Trophoblast cell (in vitro differentiated cells and primary cell): ENCODE data around the gene CDK3.
A peak's percentile ranks its signal among the peaks of the same experiment; 100 is the strongest.

Experiments
- DNase-seq, 2 donors: peaks; one replicate each; pipeline ENCODE4 v3.0.0-alpha.2; 2016
- H2AFZ ChIP-seq: 2 replicates; pipeline ENCODE4 v1.6.1; 2013; ENCODE audit warnings: low read length, moderate library complexity, mild to moderate bottlenecking; ENCODE audit not compliant: insufficient read depth, poor library complexity
- H2AK5ac ChIP-seq: 2 replicates; pipeline ENCODE4 v1.6.1; 2013; ENCODE audit warnings: mild to moderate bottlenecking, low read length
- H2BK120ac ChIP-seq: 2 replicates; pipeline ENCODE4 v1.6.1; 2013; ENCODE audit warnings: low read length, mild to moderate bottlenecking, moderate library complexity; ENCODE audit not compliant: insufficient read depth, poor library complexity
- H2BK12ac ChIP-seq: 2 replicates; pipeline ENCODE4 v1.6.1; 2013; ENCODE audit warnings: mild to moderate bottlenecking, low read length, moderate library complexity
- H2BK5ac ChIP-seq: 2 replicates; pipeline ENCODE4 v1.6.1; 2013; ENCODE audit warnings: low read length, low read depth, moderate library complexity, mild to moderate bottlenecking; ENCODE audit not compliant: poor library complexity
- H3K14ac ChIP-seq: 2 replicates; pipeline ENCODE4 v1.6.1; 2013; ENCODE audit warnings: mild to moderate bottlenecking, low read length
- H3K18ac ChIP-seq: 2 replicates; pipeline ENCODE4 v1.6.1; 2013; ENCODE audit warnings: mild to moderate bottlenecking, low read length
- H3K23ac ChIP-seq: 2 replicates; pipeline ENCODE4 v1.6.1; 2013; ENCODE audit warnings: low read length
- H3K27ac ChIP-seq: 2 replicates; pipeline ENCODE4 v1.5.1; 2013; ENCODE audit warnings: low read depth, mild to moderate bottlenecking, inconsistent platforms, low read length, moderate library complexity
- H3K27me3 ChIP-seq: 2 replicates; pipeline ENCODE4 v1.6.1; 2013; ENCODE audit warnings: inconsistent platforms, mild to moderate bottlenecking, low read length, moderate library complexity; ENCODE audit not compliant: insufficient read depth
- H3K36me3 ChIP-seq, 2 experiments: 1 replicate in 1 of 2; 2 replicates in 1 of 2; pipeline ENCODE4 v1.6.1; 2013; ENCODE audit warnings: low read length in 2 of 2, mild to moderate bottlenecking in 2 of 2, moderate library complexity in 1 of 2; ENCODE audit not compliant: insufficient read depth in 2 of 2, control insufficient read depth in 1 of 2
- H3K4ac ChIP-seq: 2 replicates; pipeline ENCODE4 v1.6.1; 2013; ENCODE audit warnings: low read depth, mild to moderate bottlenecking, low read length, moderate library complexity
- H3K4me1 ChIP-seq, 2 experiments: 1 replicate in 1 of 2; 2 replicates in 1 of 2; pipeline ENCODE4 v1.6.1; 2013; ENCODE audit warnings: low read length in 2 of 2, mild to moderate bottlenecking in 2 of 2, moderate library complexity in 1 of 2; ENCODE audit not compliant: insufficient read depth in 2 of 2, control insufficient read depth in 1 of 2
- H3K4me2 ChIP-seq: 2 replicates; pipeline ENCODE4 v1.6.1; 2013; ENCODE audit warnings: inconsistent platforms, mild to moderate bottlenecking, low read length, moderate library complexity
- H3K4me3 ChIP-seq: 2 replicates; pipeline ENCODE4 v1.5.1; 2013; ENCODE audit warnings: mild to moderate bottlenecking, low read depth, low read length, inconsistent platforms
- H3K79me1 ChIP-seq: one replicate; pipeline ENCODE4 v1.6.1; 2013; ENCODE audit warnings: low read length
- H3K79me2 ChIP-seq: 2 replicates; pipeline ENCODE4 v1.6.1; 2013; ENCODE audit warnings: low read length, mild to moderate bottlenecking; ENCODE audit not compliant: control insufficient read depth, insufficient read depth, poor library complexity
- H3K9ac ChIP-seq: 2 replicates; pipeline ENCODE4 v1.6.1; 2013; ENCODE audit warnings: mild to moderate bottlenecking, low read length
- H3K9me3 ChIP-seq: 2 replicates; pipeline ENCODE4 v1.6.1; 2013; ENCODE audit warnings: low read depth, mild to moderate bottlenecking, control low read depth, inconsistent platforms, low read length; ENCODE audit not compliant: insufficient read depth
- H4K12ac ChIP-seq: 2 replicates; pipeline ENCODE4 v1.6.1; 2013; ENCODE audit warnings: low read depth, mild to moderate bottlenecking, low read length, moderate library complexity
- H4K8ac ChIP-seq: 2 replicates; pipeline ENCODE4 v1.6.1; 2013; ENCODE audit warnings: low read depth, mild to moderate bottlenecking, low read length, moderate library complexity
- H4K91ac ChIP-seq: one replicate; pipeline ENCODE4 v1.6.1; 2013; ENCODE audit warnings: low read depth, mild to moderate bottlenecking, low read length, moderate library complexity
- WGBS: extraction: QIAGEN DNeasy Blood & Tissue Kit; methylation state at CpG from one replicate; pipeline ENCODE4 v1.1.7; 2013; ENCODE audit warnings: missing lambda C conversion rate; ENCODE audit not compliant: insufficient read length, insufficient coverage; ENCODE audit errors: extremely low coverage; 5-methylcytosine and 5-hydroxymethylcytosine counted together

The CDK3 gene

DNA sequence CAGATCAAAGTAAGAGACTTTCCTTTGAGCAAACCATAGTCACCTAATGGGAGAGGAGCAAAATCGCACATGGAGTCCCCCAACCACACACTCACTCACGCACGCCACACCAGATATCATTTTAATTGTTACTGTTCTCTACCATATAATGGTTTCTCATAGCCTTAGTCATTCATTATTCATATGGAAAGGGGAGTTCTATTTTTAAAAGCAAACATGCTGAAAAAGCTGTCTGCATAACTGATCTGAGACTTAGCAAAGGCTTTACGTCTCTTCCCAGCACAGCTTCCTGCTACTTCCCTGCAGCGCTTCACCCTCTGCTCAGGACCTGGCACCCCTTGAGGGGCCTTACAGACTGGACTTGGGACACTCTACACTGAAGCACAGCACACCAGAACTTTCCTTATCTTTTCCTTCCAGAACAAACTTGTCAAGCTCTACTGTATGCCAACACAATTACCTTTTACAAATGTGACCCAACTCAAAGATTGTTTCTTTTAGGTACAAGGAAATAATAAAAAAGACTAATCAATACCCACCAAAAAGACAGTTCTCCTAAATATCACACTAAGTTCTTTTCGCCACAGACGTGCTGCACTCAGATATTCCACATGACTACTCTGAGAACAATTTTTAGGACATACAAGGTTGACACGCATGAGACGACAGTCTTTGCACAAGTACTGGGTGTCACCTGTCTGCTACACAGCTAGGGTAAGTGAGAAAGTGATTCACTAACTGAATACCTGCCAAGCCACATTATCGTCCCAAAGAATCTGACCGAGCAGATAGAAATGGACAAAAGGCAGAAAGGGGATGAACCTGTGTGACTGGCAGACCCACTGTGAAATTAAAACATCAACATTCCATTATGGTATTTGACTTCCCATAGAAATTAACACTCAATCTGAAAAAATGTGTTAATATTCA, 50.1 kb downstream of the CDK3 start:
- H3K36me3 ChIP-seq: peaks cover 49 to 57% of the 10 kb centered on the region in 2 experiments
- no peak overlapping the region for H3K4me3 ChIP-seq
- no CpG with 5 or more reads among the region's 11 CpGs for WGBS

DNA sequence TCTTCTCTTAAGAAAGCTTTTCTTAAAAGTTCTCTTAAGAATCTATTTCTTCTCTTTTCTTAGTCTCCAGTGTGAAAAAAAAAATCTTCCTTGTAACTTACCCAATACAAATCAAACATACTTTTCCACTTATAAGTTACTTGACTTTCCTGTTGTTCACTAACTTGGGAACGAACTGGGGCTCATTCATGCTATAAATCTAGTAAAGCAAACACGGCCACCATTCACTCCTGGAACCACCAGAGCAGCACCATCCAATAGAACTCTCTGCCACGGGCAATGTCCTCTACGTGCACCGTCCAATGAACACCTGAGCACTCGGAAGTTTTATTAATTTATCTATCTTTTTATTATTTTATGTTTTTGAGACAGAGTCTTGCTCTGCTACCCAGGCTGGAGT, 50.9 kb downstream of the CDK3 start:
- H3K27me3 ChIP-seq: no peaks in the 10 kb centered on the region
- H3K36me3 ChIP-seq: peaks cover 42 to 54% of the 10 kb centered on the region in 2 experiments
- H4K8ac ChIP-seq: no peak overlapping the region
- WGBS: no CpG with 5 or more reads among the region's 6 CpGs
- no peak for DNase-seq
- peaks cover 3 to 11% of the 10 kb centered on the region in 2 experiments for H3K4me1 ChIP-seq
- no peak overlapping the region for H3K27ac ChIP-seq
- H2BK5ac ChIP-seq: no peak overlapping the region
- no peak overlapping the region for H2BK12ac ChIP-seq
- no peak overlapping the region for H2AK5ac ChIP-seq
- H2BK120ac ChIP-seq: no peak overlapping the region
- H3K18ac ChIP-seq: no peak overlapping the region
- H3K14ac ChIP-seq: no peak overlapping the region
- no peak overlapping the region for H3K4me2 ChIP-seq
- no peak overlapping the region for H4K91ac ChIP-seq
- no peak overlapping the region for H3K9ac ChIP-seq
- no peak overlapping the region for H2AFZ ChIP-seq
- H3K79me1 ChIP-seq: peaks cover 2% of the 10 kb centered on the region
- no peak overlapping the region for H3K4me3 ChIP-seq
- no peak overlapping the region for H3K23ac ChIP-seq
- no peak overlapping the region for H4K12ac ChIP-seq
- no peaks in the 10 kb centered on the region for H3K9me3 ChIP-seq
- H3K4ac ChIP-seq: no peak overlapping the region
- H3K79me2 ChIP-seq: no peaks in the 10 kb centered on the region

More for the DNA sequence above, 50.1 kb downstream of the CDK3 start:
- Histone ChIP-seq H2BK120ac (no peak overlapping the region), H3K9me3 (no peaks in the 10 kb centered on the region), H3K4me2 (no peak overlapping the region), H3K27me3 (no peaks in the 10 kb centered on the region), H2AK5ac (no peak overlapping the region), H4K91ac (no peak overlapping the region), H3K23ac (no peak overlapping the region), H3K4ac (no peak overlapping the region), H2BK12ac (no peak overlapping the region), H3K27ac (no peak overlapping the region), H3K79me1 (peaks cover 2% of the 10 kb centered on the region), H3K79me2 (no peaks in the 10 kb centered on the region), H2BK5ac (no peak overlapping the region), H3K18ac (no peak overlapping the region), H3K14ac (no peak overlapping the region), H3K4me1 (peaks cover 3 to 11% of the 10 kb centered on the region in 2 experiments), H4K8ac (no peak overlapping the region), H4K12ac (no peak overlapping the region), H3K9ac (no peak overlapping the region), H2AFZ (no peak overlapping the region)
- DNase-seq: peak; percentile 85 to 97

DNA sequence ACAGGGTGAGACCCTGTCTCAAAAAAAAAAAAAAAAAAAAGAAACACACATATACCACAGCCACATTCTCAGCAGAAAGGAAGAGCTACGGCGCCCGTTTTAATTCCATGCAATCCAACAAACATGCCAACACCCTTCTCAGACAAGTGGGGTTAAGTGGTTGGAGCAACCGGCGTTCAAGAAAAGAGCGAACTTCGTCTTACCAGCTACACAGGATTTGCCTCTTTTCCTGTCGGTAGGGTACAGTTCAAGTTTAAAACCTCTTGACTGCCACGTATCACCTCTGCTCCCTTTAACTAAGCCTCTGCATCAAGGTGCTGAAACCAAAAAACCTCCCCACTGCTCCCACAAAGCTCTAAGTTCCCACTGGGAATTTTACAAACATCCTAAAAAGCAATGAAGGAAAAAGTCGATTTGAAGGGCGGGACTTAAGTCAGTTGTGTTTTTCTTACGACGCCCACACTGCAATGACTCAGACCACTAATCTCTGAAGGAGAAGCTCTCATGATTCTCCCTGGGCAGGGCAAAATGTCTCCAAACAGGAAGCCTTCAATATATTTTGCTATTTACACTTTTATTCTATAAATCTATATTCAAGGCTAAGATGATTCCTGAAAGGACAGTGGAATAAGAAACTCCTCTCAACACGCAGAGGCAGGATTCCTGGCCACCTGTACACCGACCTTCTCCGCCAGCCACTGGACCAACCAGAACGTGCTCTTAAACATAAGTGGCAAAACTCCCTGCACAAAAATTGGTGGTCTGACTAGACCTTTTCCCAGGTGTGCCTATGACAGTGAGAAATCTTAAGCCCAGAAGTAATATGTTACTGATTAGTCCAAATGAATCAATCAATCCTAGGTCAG, 52.8 kb downstream of the CDK3 start:
- Histone ChIP-seq H3K36me3 (peaks cover 35 to 51% of the 10 kb centered on the region in 2 experiments), H2AFZ (no peak overlapping the region)

DNA sequence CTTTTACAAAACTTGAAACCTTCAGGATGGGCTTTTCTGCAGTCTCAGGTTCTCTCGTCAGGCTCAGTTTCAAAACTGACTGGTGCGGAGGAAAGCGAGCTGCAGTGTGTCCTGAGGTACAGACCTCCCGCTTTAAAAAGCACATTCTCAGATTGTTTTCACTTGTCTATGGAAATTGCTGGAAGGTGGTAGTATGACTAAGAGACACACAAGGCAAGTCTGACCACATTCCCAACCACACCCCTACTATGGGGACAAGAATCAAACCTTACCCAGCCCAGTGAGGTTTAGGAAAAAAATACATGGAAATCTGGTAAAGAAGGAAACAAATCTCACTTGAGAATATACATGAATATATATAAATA, 53.4 kb downstream of the CDK3 start:
- no peaks in the 10 kb centered on the region for H3K9me3 ChIP-seq
- H3K27me3 ChIP-seq: no peaks in the 10 kb centered on the region
- H2AFZ ChIP-seq: no peak overlapping the region
- H2BK12ac ChIP-seq: no peak overlapping the region
- H3K23ac ChIP-seq: no peak overlapping the region
- peak overlapping the region; percentile 68 for H3K27ac ChIP-seq
- H3K9ac ChIP-seq: no peak overlapping the region
- H3K4me3 ChIP-seq: no peak overlapping the region
- H4K8ac ChIP-seq: no peak overlapping the region
- H2BK5ac ChIP-seq: no peak overlapping the region
- no peak overlapping the region for H2BK120ac ChIP-seq
- no peak overlapping the region for H2AK5ac ChIP-seq
- no peak overlapping the region for H3K18ac ChIP-seq
- no peak overlapping the region for H4K12ac ChIP-seq
- H3K4me2 ChIP-seq: peak overlapping the region; percentile 31
- H3K79me1 ChIP-seq: peaks cover 2% of the 10 kb centered on the region
- peak; percentile 63 to 73 for DNase-seq
- H3K79me2 ChIP-seq: no peaks in the 10 kb centered on the region
- H3K4ac ChIP-seq: no peak overlapping the region
- no CpG with 5 or more reads among the region's 4 CpGs for WGBS
- H3K36me3 ChIP-seq: peaks cover 37 to 51% of the 10 kb centered on the region in 2 experiments
- peaks cover 3 to 14% of the 10 kb centered on the region in 2 experiments for H3K4me1 ChIP-seq
- no peak overlapping the region for H3K14ac ChIP-seq
- H4K91ac ChIP-seq: no peak overlapping the region

More for the DNA sequence above, 52.8 kb downstream of the CDK3 start:
- H2AK5ac ChIP-seq: no peak overlapping the region
- H3K79me1 ChIP-seq: peaks cover 2% of the 10 kb centered on the region
- peak overlapping the region; percentile 46 for H2BK12ac ChIP-seq
- H3K4me2 ChIP-seq: no peak overlapping the region
- peak overlapping the region; percentile 68 for H3K27ac ChIP-seq
- peak; percentile 59 to 83 for DNase-seq
- no CpG with 5 or more reads among the region's 17 CpGs for WGBS
- H4K8ac ChIP-seq: no peak overlapping the region
- no peak overlapping the region for H2BK120ac ChIP-seq
- H2BK5ac ChIP-seq: peak overlapping the region; percentile 57
- H4K12ac ChIP-seq: no peak overlapping the region
- H3K27me3 ChIP-seq: no peaks in the 10 kb centered on the region
- no peak overlapping the region for H3K23ac ChIP-seq
- H4K91ac ChIP-seq: peak overlapping the region; percentile 48
- H3K4me3 ChIP-seq: no peak overlapping the region
- H3K4ac ChIP-seq: peak overlapping the region; percentile 21
- H3K14ac ChIP-seq: no peak overlapping the region
- no peak overlapping the region for H3K9ac ChIP-seq
- no peaks in the 10 kb centered on the region for H3K9me3 ChIP-seq
- peaks cover 3 to 14% of the 10 kb centered on the region in 2 experiments for H3K4me1 ChIP-seq
- H3K18ac ChIP-seq: peak overlapping the region; percentile 59
- no peaks in the 10 kb centered on the region for H3K79me2 ChIP-seq
